Suppressor macrophage treated with lipopolysaccharide for 4 hours (primary cell): Measurements from ENCODE around the gene KIF12.

Source experiments
- DNase-seq: peaks from one replicate; pipeline ENCODE4 v3.0.0-alpha.2; 2020

The KIF12 gene

GRCh38 chr9:114123031-114123977 lies 24.2 kb upstream of the KIF12 start:
- no peak for DNase-seq

- DNase-seq: no peak
Measured at GRCh38 chr9:114122136-114123027, 23.3 kb upstream of the KIF12 start.

- DNase-seq: no peak
Measured at GRCh38 chr9:114121227-114122135, 22.4 kb upstream of the KIF12 start.

- DNase-seq: no peak
Measured at GRCh38 chr9:114120192-114121014, 21.3 kb upstream of the KIF12 start.

GRCh38 chr9:114119242-114120191 lies 20.4 kb upstream of the KIF12 start:
- no peak for DNase-seq

- no peak for DNase-seq
Measured at GRCh38 chr9:114117996-114118830, 19.1 kb upstream of the KIF12 start.

GRCh38 chr9:114117614-114117995 lies 18.5 kb upstream of the KIF12 start:
- DNase-seq: no peak

GRCh38 chr9:114116126-114116747 lies 17.1 kb upstream of the KIF12 start:
- no peak for DNase-seq

- DNase-seq: no peak
Measured at GRCh38 chr9:114115654-114116125, 16.6 kb upstream of the KIF12 start.

GRCh38 chr9:114114364-114114763 lies 15.3 kb upstream of the KIF12 start:
- DNase-seq: no peak

- DNase-seq: no peak
Measured at GRCh38 chr9:114112778-114113584, 13.9 kb upstream of the KIF12 start.

- no peak for DNase-seq
Measured at GRCh38 chr9:114112325-114112724, 13.2 kb upstream of the KIF12 start.

GRCh38 chr9:114110180-114110579 lies 11.1 kb upstream of the KIF12 start:
- DNase-seq: no peak

- DNase-seq: no peak
Measured at GRCh38 chr9:114109124-114109523, 10.0 kb upstream of the KIF12 start.

GRCh38 chr9:114108016-114108833 lies 9.1 kb upstream of the KIF12 start:
- peak; percentile 79 for DNase-seq

GRCh38 chr9:114107286-114108001 lies 8.4 kb upstream of the KIF12 start:
- DNase-seq: no peak
